A549 (cell line): ENCODE results near the gene KCNMA1. TPM values are rescaled to one million over a fixed set of nuclear protein-coding genes. Genes with fewer than 3 reads are reported as not detected.

Experiments
- ATAC-seq, 2 experiments: fragments of 200-7000 bp in 1 of 2; fragments of >200 bp in 1 of 2; cut with Nextera tagmentation in 1 of 2; cut with Tn5 transposase in 1 of 2; 3 replicates each; pipeline versions ENCODE4 v1.8.0 to v1.9.1; 2018 to 2020; ENCODE audit warnings: mild to moderate bottlenecking in 1 of 2, moderate library complexity in 1 of 2
- CTCF ChIA-PET: fragments of 300-600 bp; sonication (Branson Sonifier 250); formaldehyde crosslinking; extraction: SDS; loops from one replicate; lab custom pipeline; 2021; ENCODE audit warnings: antibody characterized with exemption, inconsistent platforms; lab: Yijun Ruan, JAX
- POLR2A ChIA-PET: fragments of 350-600 bp; formaldehyde crosslinking; extraction: SDS; loops from one replicate; lab custom pipeline; 2021; ENCODE audit warnings: antibody characterized with exemption, inconsistent platforms; lab: Yijun Ruan, JAX
- DNase-seq, 2 experiments: peaks; one replicate each; pipeline versions ENCODE4 v3.0.0 to v3.0.0-alpha.2; 2011 to 2016; ENCODE audit warnings: low read depth in 1 of 2, low spot score in 1 of 2
- FAIRE-seq: peaks from 2 replicates; lab custom pipeline; 2011; peaks lifted over from hg19 to GRCh38; lab: Jason Lieb, UNC
- H3K27ac ChIP-seq, 2 experiments: fragments of >200 bp; sonication (Bioruptor Twin); formaldehyde crosslinking; 3 replicates each; pipeline ENCODE4 v1.5.1; 2016 to 2017
- H3K4me1 ChIP-seq: fragments of >200 bp; sonication (Bioruptor Twin); formaldehyde crosslinking; 3 replicates; pipeline ENCODE4 v1.6.1; 2016
- H3K4me2 ChIP-seq: fragments of >200 bp; sonication (Bioruptor Twin); formaldehyde crosslinking; 3 replicates; pipeline ENCODE4 v1.6.1; 2016
- H3K4me3 ChIP-seq: fragments of >200 bp; sonication (Bioruptor Twin); formaldehyde crosslinking; 3 replicates; pipeline ENCODE4 v1.5.1; 2016
- H3K9me3 ChIP-seq: fragments of >200 bp; sonication (Bioruptor Twin); formaldehyde crosslinking; 3 replicates; pipeline ENCODE4 v1.6.1; 2016
- CBX8 ChIP-seq: fragments of 200-600 bp; sonication (generic); IDR thresholded peaks from 2 replicates; pipeline ENCODE4 v1.6.1; 2016
- CHD4 ChIP-seq: fragments of 200-600 bp; sonication (generic); IDR thresholded peaks from 2 replicates; pipeline ENCODE4 v1.6.1; 2016; ENCODE audit warnings: antibody characterized with exemption, mild to moderate bottlenecking, borderline replicate concordance
- ESRRA ChIP-seq: fragments of 150-350 bp; IDR thresholded peaks from 2 replicates; pipeline ENCODE4 v1.6.1; 2014; ENCODE audit warnings: mild to moderate bottlenecking, low read length, borderline replicate concordance
- HDAC2 ChIP-seq: fragments of 200-600 bp; sonication (generic); IDR thresholded peaks from 2 replicates; pipeline ENCODE4 v1.6.1; 2016
- HOXB13 ChIP-seq: fragments of 250-450 bp; sonication (Bioruptor Pico); IDR thresholded peaks from 2 replicates; pipeline ENCODE4 v1.5.0; 2020; ENCODE audit warnings: low read depth, mild to moderate bottlenecking, moderate library complexity
- JUNB ChIP-seq: fragments of >200 bp; sonication (Bioruptor Twin); formaldehyde crosslinking; IDR thresholded peaks from 2 replicates; pipeline ENCODE4 v1.6.1; 2016
- KDM1A ChIP-seq: fragments of 200-600 bp; sonication (generic); IDR thresholded peaks from 2 replicates; pipeline ENCODE4 v1.6.1; 2016; ENCODE audit warnings: low read depth, mild to moderate bottlenecking
- MAZ ChIP-seq: fragments of 150-350 bp; IDR thresholded peaks from 2 replicates; pipeline ENCODE4 v1.6.1; 2014; ENCODE audit warnings: antibody characterized with exemption, low read depth, low read length, borderline replicate concordance
- NPAS2 ChIP-seq: fragments of 250-450 bp; sonication (Bioruptor Pico); IDR thresholded peaks from 2 replicates; pipeline ENCODE4 v1.8.0; 2022; ENCODE audit warnings: mild to moderate bottlenecking, moderate library complexity, borderline replicate concordance
- POLR2A ChIP-seq: IDR thresholded peaks from 2 replicates; pipeline ENCODE4 v1.6.1; 2012; ENCODE audit warnings: mild to moderate bottlenecking, low read length
- RAD21 ChIP-seq, 2 experiments: fragments of >200 bp in 1 of 2; sonication (Bioruptor Twin) in 1 of 2; formaldehyde crosslinking in 1 of 2; IDR thresholded peaks in 1 of 2; conservative IDR thresholded peaks in 1 of 2; 2 replicates in 1 of 2; 3 replicates in 1 of 2; pipeline ENCODE4 v1.6.1; 2012 to 2018; ENCODE audit warnings: inconsistent platforms in 1 of 2
- RARB ChIP-seq: fragments of 250-450 bp; sonication (Bioruptor Pico); IDR thresholded peaks from 2 replicates; pipeline ENCODE4 v1.8.0; 2021; ENCODE audit warnings: mild to moderate bottlenecking, moderate library complexity
- RNF2 ChIP-seq: fragments of 200-600 bp; sonication (generic); IDR thresholded peaks from 2 replicates; pipeline ENCODE4 v1.6.1; 2016; ENCODE audit warnings: low read depth, mild to moderate bottlenecking, antibody characterized with exemption, moderate library complexity, borderline replicate concordance
- SMC3 ChIP-seq: fragments of >200 bp; sonication (Bioruptor Twin); formaldehyde crosslinking; IDR thresholded peaks from 3 replicates; pipeline ENCODE4 v1.6.1; 2018; ENCODE audit warnings: inconsistent platforms
- SREBF2 ChIP-seq: fragments of 450-650 bp; IDR thresholded peaks from 2 replicates; pipeline ENCODE4 v1.6.1; 2014; ENCODE audit warnings: mild to moderate bottlenecking, moderate library complexity
- ZFP36 ChIP-seq: fragments of 450-650 bp; IDR thresholded peaks from 2 replicates; pipeline ENCODE4 v1.6.1; 2014; ENCODE audit warnings: borderline replicate concordance; ENCODE audit not compliant: partially characterized antibody
- ZSCAN20 ChIP-seq: fragments of 250-450 bp; sonication (Bioruptor Pico); IDR thresholded peaks from 2 replicates; pipeline ENCODE4 v1.8.0; 2022; ENCODE audit warnings: mild to moderate bottlenecking, moderate library complexity
- WGBS: methylation state at CpG from one replicate; pipeline ENCODE4 v1.1.6; 2017; ENCODE audit errors: missing lambda C conversion rate; 5-methylcytosine and 5-hydroxymethylcytosine counted together
- polyA plus RNA-seq, 4 experiments: library from polyadenylated mRNA; depleted of rRNA in 3 of 4; stranded (reverse); fragments of >200 nt; fragmentation: RNase III in 1 of 4; extraction: RNeasy Plus Mini Kit Qiagen cat#74134 plus additional on column Dnase treatment in 1 of 4; gene quantifications; 2 replicates in 3 of 4; 3 replicates in 1 of 4; pipeline ENCODE4 v1.2.3, GENCODE V29; 2011 to 2017
- TF ChIP-seq, protein P1 (sequence below): fragments of >200 bp; sonication (Bioruptor Twin); formaldehyde crosslinking; IDR thresholded peaks from 3 replicates; pipeline ENCODE4 v1.6.1; 2016
- TF ChIP-seq, protein P2 (sequence below): fragments of 450-650 bp; IDR thresholded peaks from 2 replicates; pipeline ENCODE4 v1.6.1; 2014; ENCODE audit warnings: antibody characterized with exemption
- TF ChIP-seq, protein P3 (sequence below): fragments of 150-350 bp; IDR thresholded peaks from 2 replicates; pipeline ENCODE4 v1.6.1; 2014; ENCODE audit warnings: low read depth, mild to moderate bottlenecking, low read length

KCNMA1 gene
- polyA plus RNA-seq, 2 of the 4 experiments (the other 2 are of a cell fraction) = 14.9 to 30.6 TPM

DNA sequence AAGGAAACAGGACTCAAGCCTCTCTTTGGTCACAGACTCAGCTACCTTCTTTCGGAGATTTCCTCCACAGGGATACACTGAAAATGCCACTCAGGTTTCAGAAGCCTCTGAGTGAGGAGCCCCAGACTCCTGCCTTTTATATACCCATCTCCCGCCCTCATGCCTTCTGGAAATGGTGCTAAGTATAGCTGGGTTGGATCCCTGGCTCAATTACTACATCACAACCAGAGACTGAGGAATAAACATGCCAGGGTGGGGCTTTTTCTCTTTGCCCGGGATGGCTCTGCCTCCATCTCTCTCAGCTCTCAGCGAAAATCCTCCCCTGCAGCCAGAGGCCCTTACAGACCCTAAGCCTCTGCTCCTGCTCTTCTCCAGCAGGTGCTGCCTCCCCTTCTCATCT is 299.5 kb downstream of the KCNMA1 start:
- Histone ChIP-seq H3K4me2 (no peak overlapping the region), H3K27ac (peak overlapping the region in 1 of 2 experiments; percentile 41; a peak in 1 of 6 replicates), H3K9me3 (peaks cover 11% of the 10 kb centered on the region; the same call in 2 of the 3 replicates), H3K4me3 (no peak overlapping the region), H3K4me1 (peaks cover 40% of the 10 kb centered on the region)
- FAIRE-seq (no peak), ATAC-seq (no peak), DNase-seq (no peak)
- ChIA-PET POLR2A (no interaction called here), CTCF (interaction anchor here (1.0 to 2.9 kb wide), 5 partner anchors 11 to 305 kb away, joined by 3 to 7 read pairs (median 4); no protein-coding TSS in a partner anchor)
- no peak for TF ChIP-seq ESRRA
- TF ChIP-seq CHD4 = no peak
- TF ChIP-seq RARB (CRISPR knock-in tag) = no peak
- no peak for TF ChIP-seq HDAC2
- TF ChIP-seq ZFP36 = no peak
- TF ChIP-seq, protein P1, sequence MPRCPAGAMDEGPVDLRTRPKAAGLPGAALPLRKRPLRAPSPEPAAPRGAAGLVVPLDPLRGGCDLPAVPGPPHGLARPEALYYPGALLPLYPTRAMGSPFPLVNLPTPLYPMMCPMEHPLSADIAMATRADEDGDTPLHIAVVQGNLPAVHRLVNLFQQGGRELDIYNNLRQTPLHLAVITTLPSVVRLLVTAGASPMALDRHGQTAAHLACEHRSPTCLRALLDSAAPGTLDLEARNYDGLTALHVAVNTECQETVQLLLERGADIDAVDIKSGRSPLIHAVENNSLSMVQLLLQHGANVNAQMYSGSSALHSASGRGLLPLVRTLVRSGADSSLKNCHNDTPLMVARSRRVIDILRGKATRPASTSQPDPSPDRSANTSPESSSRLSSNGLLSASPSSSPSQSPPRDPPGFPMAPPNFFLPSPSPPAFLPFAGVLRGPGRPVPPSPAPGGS = no peak
- no peak for TF ChIP-seq SREBF2
- TF ChIP-seq, protein P2, sequence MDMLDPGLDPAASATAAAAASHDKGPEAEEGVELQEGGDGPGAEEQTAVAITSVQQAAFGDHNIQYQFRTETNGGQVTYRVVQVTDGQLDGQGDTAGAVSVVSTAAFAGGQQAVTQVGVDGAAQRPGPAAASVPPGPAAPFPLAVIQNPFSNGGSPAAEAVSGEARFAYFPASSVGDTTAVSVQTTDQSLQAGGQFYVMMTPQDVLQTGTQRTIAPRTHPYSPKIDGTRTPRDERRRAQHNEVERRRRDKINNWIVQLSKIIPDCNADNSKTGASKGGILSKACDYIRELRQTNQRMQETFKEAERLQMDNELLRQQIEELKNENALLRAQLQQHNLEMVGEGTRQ = no peak
- 87% methylated on average over 4 of the region's 4 CpGs for WGBS

DNA sequence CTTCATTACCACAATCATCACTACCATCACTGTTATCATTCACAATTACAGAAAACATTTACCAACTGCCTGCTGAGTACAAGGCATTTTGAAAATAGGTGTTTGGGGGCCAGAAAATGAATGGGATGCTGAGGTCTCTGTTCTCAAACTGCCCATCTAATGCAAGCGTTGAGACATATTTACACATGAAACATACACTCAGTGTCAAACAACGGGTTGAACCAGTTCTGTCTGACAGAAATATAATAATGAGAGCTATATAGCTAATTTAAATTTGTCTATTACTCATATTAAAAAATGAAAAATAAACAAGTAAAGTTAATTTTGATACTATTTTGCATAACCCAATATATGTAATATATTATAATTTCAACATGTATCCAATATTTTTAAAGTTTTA is 303.1 kb downstream of the KCNMA1 start:
- POLR2A ChIA-PET = no interaction called here
- Histone ChIP-seq H3K4me3 (no peak overlapping the region), H3K4me1 (peaks cover 54% of the 10 kb centered on the region), H3K27ac (peak overlapping the region; percentile 65 to 80), H3K4me2 (peak overlapping the region; percentile 79), H3K9me3 (peaks cover 7% of the 10 kb centered on the region; the same call in 2 of the 3 replicates)
- FAIRE-seq (peak; percentile 32), DNase-seq (no peak), ATAC-seq (no peak)
- CTCF ChIA-PET = interaction anchor here (1.6 kb wide), 1 partner anchor 9 kb away, joined by 3 read pairs; no protein-coding TSS in a partner anchor
- 41% methylated on average over 2 of the region's 2 CpGs for WGBS
- TF ChIP-seq HDAC2 (no peak), CBX8 (no peak), ZFP36 (no peak), RNF2 (no peak), SMC3 (no peak), POLR2A (no peak), ESRRA (no peak), MAZ (no peak), NPAS2 (CRISPR knock-in tag) (no peak), JUNB (no peak), HOXB13 (CRISPR knock-in tag) (no peak), KDM1A (no peak), ZSCAN20 (CRISPR knock-in tag) (no peak), RAD21 (conservative IDR thresholded peaks at IDR 0.05 in 1 of 2, IDR thresholded peaks at IDR 0.05 in 1 of 2) (no peak)
- TF ChIP-seq, protein P3, sequence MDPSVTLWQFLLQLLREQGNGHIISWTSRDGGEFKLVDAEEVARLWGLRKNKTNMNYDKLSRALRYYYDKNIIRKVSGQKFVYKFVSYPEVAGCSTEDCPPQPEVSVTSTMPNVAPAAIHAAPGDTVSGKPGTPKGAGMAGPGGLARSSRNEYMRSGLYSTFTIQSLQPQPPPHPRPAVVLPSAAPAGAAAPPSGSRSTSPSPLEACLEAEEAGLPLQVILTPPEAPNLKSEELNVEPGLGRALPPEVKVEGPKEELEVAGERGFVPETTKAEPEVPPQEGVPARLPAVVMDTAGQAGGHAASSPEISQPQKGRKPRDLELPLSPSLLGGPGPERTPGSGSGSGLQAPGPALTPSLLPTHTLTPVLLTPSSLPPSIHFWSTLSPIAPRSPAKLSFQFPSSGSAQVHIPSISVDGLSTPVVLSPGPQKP = no peak
